ENCODE results near the gene PRKAR1B.
A peak's percentile ranks its signal among the peaks of the same experiment; 100 is the strongest.

PRKAR1B gene

GRCh38 chr7:604001-604883, 122.8 kb downstream of the PRKAR1B start:
- H3K4me3 ChIP-seq (ENCODE audit: low read length in 2 of 2): no peak overlapping the region

GRCh38 chr7:603152-603951, 123.7 kb downstream of the PRKAR1B start:
- H3K4me2 ChIP-seq (ENCODE audit: insufficient read depth, low read length, poor library complexity, severe bottlenecking): no peak overlapping the region
- H2BK5ac ChIP-seq (ENCODE audit: low read length): no peak overlapping the region
- peak overlapping the region; percentile 12 for H3K9ac ChIP-seq (ENCODE audit: low read depth, low read length, poor library complexity)
- H3K9me3 ChIP-seq (replicated peaks in 1 of 2; ENCODE audit: control insufficient read depth in 2 of 2, insufficient read depth in 1 of 2, low read depth in 1 of 2, low read length in 2 of 2): no peaks in the 10 kb centered on the region
- peaks cover 1% of the 10 kb centered on the region for H3K79me1 ChIP-seq (ENCODE audit: low read depth, low read length)
- H3K18ac ChIP-seq (ENCODE audit: low read length): no peak overlapping the region
- WGBS, 2 donors (ENCODE audit: extremely low coverage in 2 of 2, insufficient read length in 2 of 2, insufficient replicate concordance in 1 of 2): no CpG with 5 or more reads among the region's 12 CpGs
- no peak for DNase-seq (ENCODE audit: low spot score)
- H3K27me3 ChIP-seq (ENCODE audit: control insufficient read depth in 3 of 3, insufficient read depth in 3 of 3, low read depth in 1 of 3, low read length in 3 of 3): no peaks in the 10 kb centered on the region
- H3K4ac ChIP-seq (ENCODE audit: low read length): no peak overlapping the region
- H4K8ac ChIP-seq (ENCODE audit: low read depth, low read length): no peak overlapping the region
- no peak overlapping the region for H3K27ac ChIP-seq (replicated peaks; ENCODE audit: low read length)
- H3K4me3 ChIP-seq (ENCODE audit: low read length in 2 of 2): no peak overlapping the region
- no peak overlapping the region for H2BK120ac ChIP-seq (ENCODE audit: low read depth, low read length)
- H2BK12ac ChIP-seq (ENCODE audit: low read length): no peak overlapping the region
- H3K14ac ChIP-seq (ENCODE audit: low read length): peak overlapping the region; percentile 44
- no peak overlapping the region for H2AFZ ChIP-seq (ENCODE audit: low read length)
- H2BK15ac ChIP-seq (ENCODE audit: low read length): no peak overlapping the region
- H3K23ac ChIP-seq (ENCODE audit: low read depth, low read length, poor library complexity): no peak overlapping the region
- H2AK5ac ChIP-seq (ENCODE audit: low read depth, low read length): no peak overlapping the region
- H4K91ac ChIP-seq (ENCODE audit: low read depth, low read length, poor library complexity): no peak overlapping the region
- H3K4me1 ChIP-seq (ENCODE audit: control insufficient read depth in 2 of 2, insufficient read depth in 1 of 2, low read depth in 1 of 2, low read length in 2 of 2): peaks cover 2 to 16% of the 10 kb centered on the region in 2 donors
- H3K36me3 ChIP-seq (replicated peaks in 1 of 2; ENCODE audit: control insufficient read depth in 2 of 2, insufficient read depth in 2 of 2, low read length in 2 of 2): no peaks in the 10 kb centered on the region

More at GRCh38 chr7:604001-604883, 122.8 kb downstream of the PRKAR1B start:
- Histone ChIP-seq H3K36me3 (replicated peaks in 1 of 2; ENCODE audit: control insufficient read depth in 2 of 2, insufficient read depth in 2 of 2, low read length in 2 of 2) (no peaks in the 10 kb centered on the region), H2BK120ac (ENCODE audit: low read depth, low read length) (no peak overlapping the region), H3K79me1 (ENCODE audit: low read depth, low read length) (no peaks in the 10 kb centered on the region), H2BK15ac (ENCODE audit: low read length) (peak overlapping the region; percentile 49), H3K9ac (ENCODE audit: low read depth, low read length, poor library complexity) (peak overlapping the region; percentile 50), H3K4me1 (ENCODE audit: control insufficient read depth in 2 of 2, insufficient read depth in 1 of 2, low read depth in 1 of 2, low read length in 2 of 2) (peaks cover 2 to 17% of the 10 kb centered on the region in 2 donors), H3K18ac (ENCODE audit: low read length) (peak overlapping the region; percentile 46), H2AK5ac (ENCODE audit: low read depth, low read length) (peak overlapping the region; percentile 37), H4K8ac (ENCODE audit: low read depth, low read length) (no peak overlapping the region), H3K27ac (replicated peaks; ENCODE audit: low read length) (no peak overlapping the region), H2BK5ac (ENCODE audit: low read length) (no peak overlapping the region), H3K27me3 (ENCODE audit: control insufficient read depth in 3 of 3, insufficient read depth in 3 of 3, low read depth in 1 of 3, low read length in 3 of 3) (no peaks in the 10 kb centered on the region), H3K9me3 (replicated peaks in 1 of 2; ENCODE audit: control insufficient read depth in 2 of 2, insufficient read depth in 1 of 2, low read depth in 1 of 2, low read length in 2 of 2) (no peaks in the 10 kb centered on the region), H3K23ac (ENCODE audit: low read depth, low read length, poor library complexity) (peak overlapping the region; percentile 80), H2BK12ac (ENCODE audit: low read length) (no peak overlapping the region), H2AFZ (ENCODE audit: low read length) (peak overlapping the region; percentile 53), H3K14ac (ENCODE audit: low read length) (peak overlapping the region; percentile 71), H3K4me2 (ENCODE audit: insufficient read depth, low read length, poor library complexity, severe bottlenecking) (no peak overlapping the region), H4K91ac (ENCODE audit: low read depth, low read length, poor library complexity) (no peak overlapping the region), H3K4ac (ENCODE audit: low read length) (no peak overlapping the region)
- no peak for DNase-seq (ENCODE audit: low spot score)
- no CpG with 5 or more reads among the region's 37 CpGs for WGBS, 2 donors (ENCODE audit: extremely low coverage in 2 of 2, insufficient read length in 2 of 2, insufficient replicate concordance in 1 of 2)

GRCh38 chr7:602341-603141, 124.5 kb downstream of the PRKAR1B start:
- Histone ChIP-seq H3K4me1 (ENCODE audit: control insufficient read depth in 2 of 2, insufficient read depth in 1 of 2, low read depth in 1 of 2, low read length in 2 of 2) (peaks cover 2 to 10% of the 10 kb centered on the region in 2 donors), H2AK5ac (ENCODE audit: low read depth, low read length) (no peak overlapping the region), H2AFZ (ENCODE audit: low read length) (no peak overlapping the region), H3K27ac (replicated peaks; ENCODE audit: low read length) (no peak overlapping the region), H3K14ac (ENCODE audit: low read length) (no peak overlapping the region), H4K91ac (ENCODE audit: low read depth, low read length, poor library complexity) (no peak overlapping the region), H3K4ac (ENCODE audit: low read length) (no peak overlapping the region), H2BK120ac (ENCODE audit: low read depth, low read length) (no peak overlapping the region), H2BK12ac (ENCODE audit: low read length) (no peak overlapping the region), H3K79me1 (ENCODE audit: low read depth, low read length) (peaks cover 1% of the 10 kb centered on the region), H2BK5ac (ENCODE audit: low read length) (no peak overlapping the region), H3K4me2 (ENCODE audit: insufficient read depth, low read length, poor library complexity, severe bottlenecking) (no peak overlapping the region), H3K23ac (ENCODE audit: low read depth, low read length, poor library complexity) (no peak overlapping the region), H3K9me3 (replicated peaks in 1 of 2; ENCODE audit: control insufficient read depth in 2 of 2, insufficient read depth in 1 of 2, low read depth in 1 of 2, low read length in 2 of 2) (no peaks in the 10 kb centered on the region), H3K36me3 (replicated peaks in 1 of 2; ENCODE audit: control insufficient read depth in 2 of 2, insufficient read depth in 2 of 2, low read length in 2 of 2) (no peaks in the 10 kb centered on the region), H3K27me3 (ENCODE audit: control insufficient read depth in 3 of 3, insufficient read depth in 3 of 3, low read depth in 1 of 3, low read length in 3 of 3) (no peaks in the 10 kb centered on the region), H3K9ac (ENCODE audit: low read depth, low read length, poor library complexity) (no peak overlapping the region), H4K8ac (ENCODE audit: low read depth, low read length) (no peak overlapping the region), H3K4me3 (ENCODE audit: low read length in 2 of 2) (no peak overlapping the region), H2BK15ac (ENCODE audit: low read length) (no peak overlapping the region), H3K18ac (ENCODE audit: low read length) (peak overlapping the region; percentile 80)
- no peak for DNase-seq (ENCODE audit: low spot score)
- WGBS, 2 donors (ENCODE audit: extremely low coverage in 2 of 2, insufficient read length in 2 of 2, insufficient replicate concordance in 1 of 2): no CpG with 5 or more reads among the region's 38 CpGs

Data from neuronal stem cell (in vitro differentiated cells).